Measurements from ENCODE around the gene HMGCS2. TPM values are rescaled to one million over a fixed set of nuclear protein-coding genes. Genes with fewer than 3 reads are reported as not detected.
"Not testable (repeated sequence)": the region's sequence is repeated elsewhere in the genome, so short reads cannot be mapped to it uniquely, and the experiment has no call there.

Gene HMGCS2
- total RNA-seq, 3 donors from 2014 or later = 135 to 592 (median 270) TPM

DNA sequence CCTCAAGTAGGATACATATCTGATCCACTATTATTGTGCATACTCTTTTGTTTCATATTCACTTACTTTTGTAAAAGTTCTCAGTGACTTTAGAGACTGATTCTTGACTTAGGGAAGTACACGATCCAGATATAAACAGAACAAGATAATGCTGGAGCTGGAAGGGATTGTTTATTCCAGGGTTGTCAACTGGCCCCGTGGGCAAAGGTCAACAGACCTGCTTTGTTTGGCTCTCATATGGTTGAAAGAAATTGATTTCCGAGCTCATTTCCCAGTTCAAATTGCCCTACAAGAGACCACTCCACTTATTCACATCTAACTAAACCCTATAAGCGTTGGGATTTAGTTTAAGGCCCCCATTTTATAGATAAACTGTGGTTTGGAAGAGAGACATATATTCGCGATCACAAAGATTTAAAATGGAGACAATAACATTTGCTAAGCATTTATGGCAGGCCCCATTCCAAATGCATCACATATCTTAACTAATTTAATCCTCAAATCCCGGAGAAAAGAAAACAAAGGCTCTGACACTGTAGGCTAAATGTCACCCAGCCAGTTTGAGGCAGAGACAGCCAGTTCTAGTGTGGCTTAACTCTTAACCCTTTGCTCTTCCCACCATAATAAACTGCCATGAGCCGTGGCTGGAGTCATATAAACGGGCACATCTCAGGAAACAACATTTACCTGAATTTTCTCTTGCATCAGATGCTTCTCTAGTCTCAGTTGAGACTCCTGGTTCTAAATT lies 21.9 kb upstream of the HMGCS2 start:
- intact Hi-C loops (cut with DNase I, micrococcal nuclease) = no loop called here
- peak in 1 of 3 donors; percentile 63 for DNase-seq
- H3K9me3 ChIP-seq = no peaks in the 10 kb centered on the region
- H3K4me3 ChIP-seq = no peak overlapping the region
- ATAC-seq = peak; percentile 68
- TF ChIP-seq, protein P1, sequence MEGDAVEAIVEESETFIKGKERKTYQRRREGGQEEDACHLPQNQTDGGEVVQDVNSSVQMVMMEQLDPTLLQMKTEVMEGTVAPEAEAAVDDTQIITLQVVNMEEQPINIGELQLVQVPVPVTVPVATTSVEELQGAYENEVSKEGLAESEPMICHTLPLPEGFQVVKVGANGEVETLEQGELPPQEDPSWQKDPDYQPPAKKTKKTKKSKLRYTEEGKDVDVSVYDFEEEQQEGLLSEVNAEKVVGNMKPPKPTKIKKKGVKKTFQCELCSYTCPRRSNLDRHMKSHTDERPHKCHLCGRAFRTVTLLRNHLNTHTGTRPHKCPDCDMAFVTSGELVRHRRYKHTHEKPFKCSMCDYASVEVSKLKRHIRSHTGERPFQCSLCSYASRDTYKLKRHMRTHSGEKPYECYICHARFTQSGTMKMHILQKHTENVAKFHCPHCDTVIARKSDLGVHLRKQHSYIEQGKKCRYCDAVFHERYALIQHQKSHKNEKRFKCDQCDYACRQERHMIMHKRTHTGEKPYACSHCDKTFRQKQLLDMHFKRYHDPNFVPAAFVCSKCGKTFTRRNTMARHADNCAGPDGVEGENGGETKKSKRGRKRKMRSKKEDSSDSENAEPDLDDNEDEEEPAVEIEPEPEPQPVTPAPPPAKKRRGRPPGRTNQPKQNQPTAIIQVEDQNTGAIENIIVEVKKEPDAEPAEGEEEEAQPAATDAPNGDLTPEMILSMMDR (IDR thresholded peaks at IDR 0.05) = no peak
- peaks cover 24% of the 10 kb centered on the region for H3K4me1 ChIP-seq (ENCODE audit: low read depth)
- no peaks in the 10 kb centered on the region for H3K36me3 ChIP-seq (ENCODE audit: low read depth)

- intact Hi-C loops (cut with DNase I, micrococcal nuclease) = no loop called here
- H3K36me3 ChIP-seq (ENCODE audit: low read depth) = no peaks in the 10 kb centered on the region
- ATAC-seq = peak; percentile 79
- H3K4me1 ChIP-seq (ENCODE audit: low read depth) = peaks cover 35% of the 10 kb centered on the region
- H3K9me3 ChIP-seq = no peaks in the 10 kb centered on the region
- TF ChIP-seq, protein P1 (IDR thresholded peaks at IDR 0.05) = no peak
- no peak overlapping the region for H3K4me3 ChIP-seq
- DNase-seq = no peak
Measured at GRCh38 chr1:119787776-119788175, 19.1 kb upstream of the HMGCS2 start.

DNA sequence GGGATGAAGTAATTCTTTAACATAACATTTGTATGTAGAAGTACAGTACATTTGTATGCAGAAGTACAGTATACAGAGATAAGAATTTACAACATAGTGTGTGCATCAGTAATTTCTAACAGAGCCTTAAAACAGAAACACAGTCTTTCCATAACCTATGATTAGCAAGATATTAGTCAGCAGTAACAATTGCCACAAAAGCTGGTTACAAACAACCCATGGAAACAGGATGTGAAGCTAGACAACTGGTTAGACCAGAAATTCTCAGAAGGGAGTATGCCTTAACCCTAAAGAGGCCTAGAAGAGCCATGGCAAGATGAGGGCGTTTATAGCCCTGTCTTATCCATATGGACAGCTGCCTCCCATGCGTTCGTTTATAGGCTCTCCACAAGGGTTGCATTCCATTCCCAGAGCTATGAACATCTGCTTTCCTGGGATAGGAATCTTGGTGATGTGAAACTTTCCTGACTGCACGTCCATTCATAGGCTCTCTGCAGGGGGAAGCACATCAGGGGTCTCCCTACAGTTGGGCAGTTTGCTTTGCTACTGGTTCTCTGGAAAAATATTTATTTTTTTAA lies 17.9 kb upstream of the HMGCS2 start:
- peaks cover 35% of the 10 kb centered on the region for H3K4me1 ChIP-seq (ENCODE audit: low read depth)
- H3K9me3 ChIP-seq; intact Hi-C loops (cut with DNase I, micrococcal nuclease); H3K36me3 ChIP-seq (ENCODE audit: low read depth); H3K4me3 ChIP-seq; ATAC-seq; DNase-seq: not testable (repeated sequence)

GRCh38 chr1:119786046-119786445 lies 17.3 kb upstream of the HMGCS2 start:
- H3K4me1 ChIP-seq (ENCODE audit: low read depth) = peaks cover 35% of the 10 kb centered on the region
- ATAC-seq; intact Hi-C loops (cut with DNase I, micrococcal nuclease); H3K9me3 ChIP-seq; H3K36me3 ChIP-seq (ENCODE audit: low read depth); H3K4me3 ChIP-seq: not testable (repeated sequence)
- DNase-seq = peak in 1 of 3 donors; percentile 28

DNA sequence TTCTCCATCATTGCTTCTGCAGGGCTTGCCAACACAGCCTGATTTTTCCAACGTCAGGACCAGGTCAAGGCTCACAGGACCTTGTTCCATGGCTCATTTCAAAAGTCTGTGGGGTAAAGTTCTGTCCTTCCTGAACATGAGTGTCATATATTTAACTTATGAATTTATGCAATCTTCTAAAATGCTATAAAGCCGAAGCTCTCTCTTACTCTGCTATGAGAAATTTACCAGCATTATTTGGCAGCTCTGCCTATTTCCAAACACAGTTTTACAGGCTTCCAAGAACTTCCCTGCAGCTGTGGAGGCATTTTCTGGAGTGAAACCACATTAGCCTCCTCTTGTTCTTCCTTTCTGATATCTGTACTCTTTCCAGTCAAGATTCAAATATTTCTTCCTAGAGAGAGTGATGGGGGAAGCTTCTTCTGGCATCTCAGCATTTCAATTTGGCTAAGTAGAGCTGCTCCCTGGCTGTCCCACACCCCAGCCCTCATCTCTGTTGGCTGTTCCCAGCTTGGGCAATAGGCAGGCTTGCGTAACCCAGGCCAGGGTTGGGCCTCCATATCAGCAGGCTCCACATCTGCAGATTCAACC lies 15.6 kb upstream of the HMGCS2 start:
- peak; percentile 52 for ATAC-seq
- H3K4me3 ChIP-seq = no peak overlapping the region
- H3K9me3 ChIP-seq = no peaks in the 10 kb centered on the region
- TF ChIP-seq, protein P1 (IDR thresholded peaks at IDR 0.05) = no peak
- intact Hi-C loops (cut with DNase I, micrococcal nuclease) = no loop called here
- peaks cover 33% of the 10 kb centered on the region for H3K4me1 ChIP-seq (ENCODE audit: low read depth)
- no peaks in the 10 kb centered on the region for H3K36me3 ChIP-seq (ENCODE audit: low read depth)
- DNase-seq = peak in 2 of 3 donors; percentile 64 to 76

DNA sequence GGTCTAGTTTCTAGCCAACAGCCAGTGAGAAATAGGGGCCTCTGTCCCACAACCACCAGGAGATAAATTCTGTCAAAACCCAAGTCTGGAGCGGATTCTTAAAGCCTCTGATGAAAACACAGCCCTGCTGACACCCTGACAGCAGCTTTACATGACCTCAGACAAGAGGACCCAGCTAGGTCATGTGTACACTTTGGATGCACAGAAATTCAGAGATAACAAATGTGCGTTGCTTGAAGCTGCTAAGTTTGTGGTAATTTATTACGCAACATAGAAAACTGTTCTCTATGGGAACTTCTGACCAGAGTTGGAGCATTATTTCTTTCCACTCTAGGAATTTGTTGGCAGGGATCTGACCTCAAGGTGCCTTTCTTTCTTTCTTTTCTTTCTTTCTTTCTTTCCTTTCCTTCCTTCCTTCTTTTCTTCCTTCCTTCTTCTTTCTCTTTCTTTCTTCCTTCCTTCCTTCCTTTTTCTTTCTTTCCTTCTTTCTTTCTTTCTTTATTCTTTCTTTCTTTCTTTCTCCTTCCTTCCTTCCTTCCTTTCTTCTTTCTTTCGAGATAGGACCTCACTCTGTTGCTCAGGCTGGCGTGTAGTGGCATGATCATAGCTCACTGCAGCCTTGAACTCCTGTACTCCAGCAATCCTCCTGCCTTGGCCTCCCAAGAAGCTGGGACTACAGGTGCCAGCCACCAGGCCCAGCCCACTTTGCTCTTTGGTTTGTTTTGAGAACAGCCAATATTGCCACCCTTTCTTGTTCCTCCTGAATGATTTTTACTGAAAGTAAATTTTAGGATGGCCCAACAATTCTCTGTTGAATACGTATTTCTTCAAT lies 14.9 kb upstream of the HMGCS2 start:
- Histone ChIP-seq H3K36me3 (ENCODE audit: low read depth) (no peaks in the 10 kb centered on the region), H3K9me3 (no peaks in the 10 kb centered on the region), H3K4me1 (ENCODE audit: low read depth) (peaks cover 41% of the 10 kb centered on the region), H3K4me3 (no peak overlapping the region)
- TF ChIP-seq, protein P1 (IDR thresholded peaks at IDR 0.05) = no peak
- intact Hi-C loops (cut with DNase I, micrococcal nuclease) = no loop called here
- ATAC-seq (no peak), DNase-seq (no peak)

Data from mucosa of descending colon (tissue), 3 donors.